HG03342 (cell line): ENCODE measurements around the gene PRKCE.
A peak's percentile ranks its signal among the peaks of the same experiment; 100 is the strongest.
"Not testable (repeated sequence)": the region's sequence is repeated elsewhere in the genome, so short reads cannot be mapped to it uniquely, and the experiment has no call there.

Experiments
- ATAC-seq: cut with Tn5 transposase; IDR thresholded peaks from one replicate; pipeline ENCODE4 v1.9.1; 2021; ENCODE audit warnings: mild to moderate bottlenecking, moderate library complexity; ENCODE audit not compliant: unreplicated experiment

The PRKCE gene

DNA sequence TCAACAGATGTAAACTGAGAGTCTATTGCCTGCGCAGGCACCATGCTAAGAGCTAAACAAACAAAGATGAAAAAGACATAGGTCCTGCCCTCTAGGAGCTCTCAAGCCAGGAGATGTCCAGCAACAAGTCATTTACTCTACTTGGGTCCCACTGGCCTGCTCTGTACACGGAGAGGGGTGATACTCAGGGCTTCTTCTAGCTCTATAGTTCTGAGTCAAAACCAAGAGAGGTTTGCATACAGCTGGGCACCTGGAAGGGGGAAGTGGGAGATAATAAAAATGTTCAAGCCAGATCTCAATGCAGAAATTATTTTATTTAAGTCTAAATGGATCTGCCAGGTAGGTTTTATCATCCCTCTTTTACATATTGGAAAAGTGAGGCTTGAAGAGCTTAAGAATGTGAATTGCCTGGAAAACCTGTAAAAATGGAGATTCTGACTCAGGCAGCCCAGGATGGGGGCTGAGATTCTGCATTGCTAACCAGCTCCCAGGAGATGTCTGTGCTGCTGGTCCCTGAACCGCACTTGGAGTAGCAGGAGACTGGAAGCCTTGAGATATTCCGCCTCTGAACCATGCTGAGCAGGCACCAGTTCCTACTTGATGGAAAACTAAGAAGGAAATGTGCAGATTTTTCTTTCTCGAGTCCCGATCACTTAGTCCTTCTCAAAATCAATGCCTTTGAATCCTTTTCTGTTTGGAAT, 201.1 kb downstream of the PRKCE start:
- ATAC-seq = peak; percentile 83

DNA sequence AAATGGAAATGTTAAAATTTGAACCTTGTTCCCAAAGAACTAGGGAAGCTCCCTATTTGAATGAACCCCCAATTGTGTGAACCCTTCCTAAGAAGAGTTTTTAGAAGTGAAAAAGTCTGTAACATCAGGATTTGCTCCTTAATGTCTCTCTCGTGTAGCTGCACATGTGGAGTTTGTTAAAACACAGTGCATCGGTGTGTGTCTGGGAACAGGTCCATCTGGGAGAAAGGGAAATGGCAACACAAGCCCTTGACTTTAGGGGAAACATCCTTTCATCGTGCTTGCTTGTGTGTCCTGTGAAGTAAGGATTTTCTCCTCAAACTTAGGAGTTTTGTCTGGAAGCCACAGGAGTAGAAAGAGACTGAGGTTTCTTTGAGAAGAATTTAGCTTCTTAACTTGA, 203.9 kb downstream of the PRKCE start:
- ATAC-seq = no peak

DNA sequence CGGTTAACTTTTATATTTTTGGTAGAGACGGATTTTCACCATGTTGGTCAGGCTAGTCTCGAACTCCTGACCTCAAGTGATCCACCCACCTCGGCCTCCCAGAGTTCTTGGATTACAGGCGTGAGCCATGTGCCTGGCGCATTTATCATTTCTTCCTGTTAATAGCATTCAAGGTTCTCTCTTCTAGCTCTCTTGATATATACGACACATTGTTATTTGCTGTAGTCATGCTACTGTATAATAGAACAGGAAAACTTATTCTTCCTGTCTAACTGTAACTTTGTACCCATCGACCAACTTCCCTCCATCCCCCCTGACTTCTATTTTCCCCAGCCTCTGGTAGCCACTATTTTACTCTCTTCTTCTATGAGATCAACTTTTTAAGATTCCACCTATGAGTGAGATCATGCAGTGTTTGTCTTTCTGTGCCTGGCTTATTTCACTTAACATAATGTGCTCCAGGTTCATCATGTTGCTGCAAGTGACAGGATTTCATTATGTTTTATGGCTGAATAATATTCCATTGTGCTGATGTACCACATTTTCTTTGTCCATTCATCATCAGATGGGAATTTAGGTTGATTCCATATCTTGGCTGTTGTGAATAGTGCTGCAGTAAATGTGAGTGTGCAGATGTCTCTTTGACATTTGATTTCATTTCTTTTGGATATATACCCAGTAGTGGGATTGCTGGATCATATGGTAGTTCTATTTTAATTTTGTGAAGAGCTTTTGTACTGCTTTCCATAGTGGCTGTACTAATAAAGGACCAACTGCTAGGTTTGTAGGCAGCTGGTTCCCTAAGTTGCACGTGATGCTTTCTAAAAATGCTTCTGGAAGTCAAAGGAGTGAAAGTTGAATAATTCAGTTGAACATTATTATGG, 205.2 kb downstream of the PRKCE start:
- ATAC-seq = no peak

DNA sequence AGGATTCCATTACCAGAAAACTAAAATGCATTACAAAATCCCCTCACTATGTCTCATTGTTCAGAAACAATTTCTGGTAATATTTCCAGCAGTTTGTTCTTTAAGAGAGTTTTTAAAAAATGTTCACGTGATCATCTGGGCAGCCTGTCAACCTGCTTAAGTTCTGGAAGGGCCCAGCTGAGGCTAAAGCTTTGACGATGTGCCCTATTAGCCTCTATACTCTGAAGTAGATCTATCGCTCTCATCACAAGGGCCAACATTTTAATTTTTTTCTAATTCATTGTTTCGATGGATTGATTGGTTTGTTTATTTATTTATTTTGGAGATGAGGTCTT, 205.8 kb downstream of the PRKCE start:
- ATAC-seq = no peak

DNA sequence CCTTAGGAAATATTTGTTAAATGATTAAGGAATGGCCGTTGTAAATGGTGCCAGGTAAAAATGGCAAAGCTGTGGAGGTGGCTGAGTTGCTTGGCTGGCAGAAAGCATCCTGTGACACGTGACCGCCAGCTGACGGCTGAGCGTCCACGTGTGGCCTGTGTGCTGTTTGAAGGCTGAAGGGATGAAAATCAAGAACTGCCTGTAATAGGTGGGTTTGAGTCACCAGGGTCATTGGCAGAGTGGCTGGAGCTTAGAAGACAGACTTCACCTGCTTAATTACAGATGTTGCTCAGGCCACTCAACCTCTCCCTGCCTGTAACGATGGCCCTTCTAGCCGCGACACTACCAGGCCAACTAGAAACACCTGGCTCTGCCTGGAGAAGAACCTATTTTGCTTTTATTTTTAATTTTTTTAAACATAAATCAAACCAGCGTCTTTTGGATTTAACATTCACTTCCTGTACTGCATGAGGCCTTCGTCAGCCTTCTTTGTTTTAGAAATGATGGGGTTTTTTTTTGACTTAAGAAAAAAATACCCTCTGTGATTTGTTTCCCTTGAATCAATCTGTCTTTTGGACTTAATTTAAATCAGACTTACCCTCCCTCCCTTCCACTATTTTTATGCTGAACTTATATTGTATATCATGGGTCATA, 206.5 kb downstream of the PRKCE start:
- ATAC-seq = no peak

DNA sequence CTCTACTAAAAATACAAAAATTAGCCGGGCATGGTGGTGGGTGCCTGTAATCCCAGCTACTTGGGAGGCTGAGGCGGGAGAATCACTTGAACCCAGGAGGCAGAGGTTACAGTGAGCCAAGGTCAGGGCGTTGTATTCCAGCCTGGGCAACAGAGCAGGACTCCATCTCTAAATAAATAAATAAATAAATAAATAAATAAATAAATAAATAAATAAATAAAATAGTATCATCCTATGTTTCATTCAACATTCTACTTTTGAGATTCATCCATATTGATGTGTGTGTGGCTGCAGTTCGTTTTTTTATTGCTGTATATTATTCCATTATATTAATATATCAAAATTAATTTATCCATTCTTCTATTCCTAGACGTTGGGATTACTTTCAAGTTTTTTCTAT, 207.4 kb downstream of the PRKCE start:
- ATAC-seq = not testable (repeated sequence)

DNA sequence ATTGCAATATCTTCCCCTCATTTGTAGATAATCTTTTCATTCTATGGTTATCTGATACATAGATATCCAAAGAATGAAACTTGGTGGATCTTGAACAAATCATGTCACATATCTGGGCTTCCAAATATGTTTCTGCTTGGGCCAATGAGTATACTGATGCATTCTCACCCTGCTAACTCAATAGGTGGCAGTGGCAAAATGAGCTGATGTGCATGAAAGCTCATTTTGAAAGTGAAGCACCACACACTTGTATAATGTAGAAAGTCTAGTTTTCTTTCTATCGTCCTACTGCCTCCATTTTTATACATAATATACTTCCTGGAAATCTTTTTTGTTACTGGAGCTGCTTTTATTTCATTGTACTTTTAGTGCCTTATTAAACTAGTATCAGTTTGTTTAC, 208.2 kb downstream of the PRKCE start:
- ATAC-seq = no peak

DNA sequence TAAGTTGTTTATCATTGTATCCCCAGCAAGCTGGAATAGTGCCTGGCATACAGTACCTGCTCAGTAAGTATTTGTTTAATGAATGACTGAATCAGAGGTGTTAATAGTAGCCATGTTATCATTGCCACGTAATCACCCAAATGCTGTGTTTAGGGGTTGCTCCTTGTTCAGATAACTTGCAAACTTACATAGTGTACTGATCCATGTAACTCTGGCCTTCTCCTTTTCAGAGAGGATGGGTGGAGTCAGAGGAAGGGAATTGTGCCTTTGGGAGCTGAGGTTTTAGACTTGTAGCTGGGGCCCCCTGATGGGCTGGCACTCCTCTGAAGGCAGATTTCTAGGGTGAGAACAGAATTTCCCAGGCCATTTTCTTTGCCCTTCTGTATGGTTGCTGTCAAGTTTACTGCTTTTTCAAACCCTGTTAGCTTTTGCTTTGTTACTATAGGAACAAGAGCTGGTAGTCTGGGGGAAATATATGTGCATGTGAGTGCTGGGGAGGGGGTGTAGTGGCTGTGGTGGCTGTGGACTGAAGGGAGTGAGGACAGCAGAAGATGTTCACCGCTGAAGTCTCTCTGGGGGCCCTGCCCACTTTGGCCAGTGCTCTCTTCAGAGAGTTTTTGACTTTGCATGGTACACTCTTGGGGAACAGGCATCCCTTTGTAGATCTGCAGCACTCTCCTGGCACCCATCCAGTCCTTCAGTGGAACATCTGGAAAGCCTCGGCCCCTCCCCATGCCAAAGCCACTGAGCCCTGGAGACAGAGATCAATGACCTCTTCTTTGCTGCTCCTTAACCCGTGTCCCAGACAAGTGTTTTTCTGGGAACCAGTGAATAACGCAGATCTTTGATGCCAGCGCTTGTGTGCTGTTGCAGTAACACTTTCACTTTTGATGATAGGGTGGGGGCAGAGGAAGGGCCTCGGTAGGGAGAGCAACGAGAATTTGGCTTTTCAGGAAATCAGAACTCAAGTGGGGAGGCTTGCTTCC, 209.0 kb downstream of the PRKCE start:
- ATAC-seq = peak; percentile 69

DNA sequence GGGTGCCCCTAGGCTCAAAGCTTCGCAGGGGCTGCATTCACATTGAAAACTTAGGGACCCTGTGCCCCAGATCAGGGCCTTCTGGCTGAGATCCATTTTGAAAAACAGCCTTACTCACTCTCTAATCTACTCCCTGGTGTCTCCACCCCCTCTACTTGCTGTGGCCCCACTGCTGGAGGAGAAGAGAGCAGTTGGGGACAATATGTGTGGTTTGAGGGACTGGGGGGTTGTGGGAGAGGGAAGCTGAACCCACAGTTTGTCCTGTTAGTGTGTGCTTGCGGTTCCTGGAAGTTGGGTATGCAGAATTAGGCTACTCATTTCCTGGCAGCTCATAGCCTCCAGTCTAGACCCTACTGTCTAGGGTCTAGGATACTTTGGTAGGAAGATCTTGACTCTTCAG, 211.4 kb downstream of the PRKCE start:
- no peak for ATAC-seq

DNA sequence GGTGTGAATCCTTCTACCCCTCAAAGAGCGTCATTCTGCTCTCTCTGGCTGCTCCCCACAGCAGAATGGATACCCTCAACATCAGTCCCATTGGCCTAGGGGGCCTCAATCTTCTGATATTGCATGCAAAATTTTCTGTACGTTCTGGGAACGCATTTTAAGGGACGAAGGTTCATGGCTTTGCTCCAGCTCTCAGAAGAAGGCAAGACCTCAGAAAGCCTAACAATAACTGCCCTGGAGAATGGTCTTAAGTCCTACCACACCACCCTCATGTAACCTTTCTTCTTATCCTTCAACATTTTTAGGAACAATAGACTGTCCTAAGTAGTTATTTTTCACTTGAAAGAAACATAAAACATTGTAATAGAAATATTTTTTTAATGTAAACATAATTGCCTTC, 212.6 kb downstream of the PRKCE start:
- ATAC-seq = no peak

DNA sequence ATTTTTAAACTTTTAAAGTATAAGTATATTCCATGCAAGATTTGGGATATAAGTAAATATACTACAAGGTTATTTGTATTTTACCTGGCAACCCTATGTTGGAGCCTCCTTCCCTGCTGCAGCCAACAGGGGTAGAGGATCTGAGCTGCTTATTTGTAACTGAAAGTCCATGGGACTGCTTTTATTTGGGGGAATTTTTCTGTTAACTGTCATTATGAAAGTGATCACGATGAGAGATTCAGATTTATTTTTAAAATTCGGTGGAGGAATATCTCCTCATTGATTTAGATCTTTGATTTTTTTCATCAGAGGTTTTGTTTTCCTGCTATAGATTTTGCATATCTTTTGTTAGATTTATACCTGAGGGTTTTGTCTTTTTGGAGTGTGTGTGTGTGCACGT, 215.9 kb downstream of the PRKCE start:
- ATAC-seq = no peak

DNA sequence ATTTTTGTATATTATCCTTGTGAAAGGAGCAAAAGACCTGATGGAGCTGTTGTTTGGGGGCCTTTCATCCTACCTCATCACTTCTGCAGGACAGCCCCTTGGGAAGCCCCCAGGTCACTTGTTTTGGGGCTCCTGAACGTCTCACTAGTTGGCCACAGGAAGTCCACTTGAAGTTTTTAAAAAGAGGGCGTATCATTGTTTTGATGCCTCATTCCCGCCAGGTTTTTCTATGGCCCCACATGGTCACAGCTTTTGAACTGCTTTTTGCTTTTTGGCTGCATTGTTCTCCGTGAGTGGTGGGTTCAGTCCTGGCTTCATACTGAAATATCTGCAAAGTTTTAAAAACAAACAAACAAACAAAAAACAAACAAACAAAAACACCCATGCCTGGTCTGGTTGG, 216.3 kb downstream of the PRKCE start:
- ATAC-seq = no peak

DNA sequence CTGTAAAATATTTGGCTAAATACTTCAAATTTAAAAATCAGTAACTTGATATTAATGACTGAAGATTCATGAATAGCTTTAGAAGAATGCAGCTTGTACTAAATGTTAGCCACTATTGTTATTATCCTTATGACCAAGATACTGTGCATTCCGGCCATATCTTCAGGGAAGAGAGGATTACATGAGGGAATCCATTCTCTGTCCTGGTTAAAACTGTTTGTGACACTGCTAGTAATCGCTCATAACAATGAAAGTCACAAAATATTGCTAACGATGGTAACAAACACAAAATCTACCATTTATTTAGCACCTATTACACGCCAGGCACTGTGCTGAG, 217.7 kb downstream of the PRKCE start:
- ATAC-seq = no peak

DNA sequence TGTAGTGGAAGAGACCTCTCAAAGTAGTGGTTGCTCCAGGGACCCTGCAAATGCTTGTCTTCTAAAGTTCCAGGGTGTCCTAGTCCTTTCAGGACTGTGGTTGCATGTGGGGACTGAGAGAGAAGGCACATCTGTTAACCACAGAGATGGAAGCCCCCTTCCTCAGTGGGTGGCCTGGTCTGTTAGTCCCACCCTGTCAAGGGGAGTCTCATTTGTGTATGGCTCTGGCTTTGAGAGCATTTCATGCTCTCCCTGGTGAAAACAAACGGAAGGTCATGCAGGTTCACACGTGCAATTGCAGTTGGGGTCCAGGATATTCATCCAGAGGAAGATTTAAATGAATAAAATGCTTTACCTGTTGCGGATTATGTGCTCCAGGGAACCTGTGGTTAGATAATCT, 219.6 kb downstream of the PRKCE start:
- ATAC-seq = no peak

DNA sequence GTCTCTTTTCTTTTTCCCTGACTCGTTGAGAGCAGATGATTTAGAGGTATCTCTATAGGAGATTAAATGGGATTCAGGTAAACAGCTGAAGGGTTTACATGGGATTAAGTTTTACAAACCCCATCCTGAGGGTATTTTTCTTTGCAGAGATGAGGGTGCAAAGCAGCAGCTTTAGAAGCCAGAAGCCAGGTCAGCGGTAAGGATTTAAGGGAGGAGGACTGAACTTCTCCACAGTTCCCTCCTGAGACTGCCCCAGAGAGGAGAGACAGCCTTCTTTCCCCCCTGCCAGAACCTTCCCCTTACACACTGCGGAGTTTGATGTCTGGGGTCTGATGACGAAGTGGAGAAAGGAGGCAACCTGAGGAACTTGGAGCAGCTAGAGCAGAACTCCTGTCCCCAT, 220.1 kb downstream of the PRKCE start:
- no peak for ATAC-seq

DNA sequence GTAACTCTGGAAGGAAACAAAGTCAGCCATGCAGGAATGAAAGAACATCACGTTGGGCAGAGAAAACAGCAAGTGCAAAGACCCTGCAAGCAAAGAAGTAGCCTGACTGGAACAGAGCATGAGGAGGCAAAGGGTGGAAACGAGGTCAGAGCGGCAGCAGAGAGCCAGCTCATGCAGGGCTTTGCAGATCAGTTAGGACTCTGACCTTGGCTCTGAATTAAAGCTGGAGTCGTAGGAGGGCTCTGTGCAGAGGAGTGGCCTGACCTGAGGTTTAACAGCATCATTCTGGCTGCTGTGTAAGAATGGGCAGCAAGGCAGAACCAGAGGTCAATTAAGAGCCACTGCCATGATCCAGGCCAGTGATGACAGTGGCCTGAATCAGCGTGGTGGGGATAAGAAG, 220.7 kb downstream of the PRKCE start:
- no peak for ATAC-seq

DNA sequence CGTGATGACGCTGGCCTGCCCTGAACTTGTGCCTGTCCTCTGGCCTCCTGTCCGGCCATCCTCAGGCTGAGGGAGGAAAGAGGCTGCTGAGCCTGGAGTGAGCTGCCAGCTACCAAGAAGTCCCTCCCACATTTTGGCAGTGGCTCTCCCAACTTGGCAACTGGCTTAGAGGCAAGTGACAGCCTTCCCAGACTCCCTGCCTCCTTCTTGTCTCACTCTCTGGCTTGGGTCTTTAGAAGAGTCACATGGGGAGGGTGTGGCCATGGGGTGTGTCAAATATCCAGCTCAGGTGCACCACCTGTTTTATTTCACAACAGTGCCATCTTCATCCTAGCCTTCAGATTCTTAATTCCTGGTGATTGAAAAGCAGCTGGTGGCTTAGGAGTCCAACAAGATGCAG, 222.9 kb downstream of the PRKCE start:
- no peak for ATAC-seq

DNA sequence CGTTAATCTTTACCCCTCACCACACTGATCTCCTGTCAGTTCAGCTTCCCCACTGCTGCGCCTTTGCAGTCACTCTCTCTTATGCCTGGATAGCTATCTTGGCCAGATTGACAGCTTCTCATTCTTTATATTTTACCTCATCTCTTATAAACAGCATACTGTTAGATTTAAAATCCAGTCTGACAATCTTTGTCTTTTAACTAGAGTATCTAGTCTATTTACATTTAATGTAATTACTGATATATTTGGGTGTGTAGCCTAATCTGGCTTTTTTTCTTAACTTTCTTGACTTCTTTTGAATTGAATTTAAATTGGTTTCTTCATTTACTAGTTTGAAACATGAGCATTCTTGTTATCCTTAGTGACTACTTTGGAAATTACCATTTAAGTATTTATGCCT, 225.1 kb downstream of the PRKCE start:
- no peak for ATAC-seq

DNA sequence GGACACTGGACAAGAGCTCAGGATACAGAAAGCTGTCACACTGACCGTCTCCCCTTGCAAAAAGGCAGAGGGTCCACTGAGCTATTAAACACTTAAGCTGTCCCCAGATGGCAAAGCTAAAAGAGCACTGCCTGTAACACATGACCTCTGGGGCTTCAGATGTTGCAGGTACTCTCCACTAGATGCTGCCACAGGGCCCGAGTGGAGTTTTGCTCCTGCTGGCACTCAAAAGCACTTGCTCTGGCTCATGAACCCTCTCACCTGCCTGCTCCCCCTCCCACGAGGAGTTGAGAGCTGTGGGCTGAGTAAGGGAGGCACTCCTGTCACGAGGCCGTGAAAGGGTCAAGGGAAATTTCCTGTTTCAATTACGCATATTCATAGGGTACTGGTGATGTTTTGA, 227.9 kb downstream of the PRKCE start:
- ATAC-seq = no peak

DNA sequence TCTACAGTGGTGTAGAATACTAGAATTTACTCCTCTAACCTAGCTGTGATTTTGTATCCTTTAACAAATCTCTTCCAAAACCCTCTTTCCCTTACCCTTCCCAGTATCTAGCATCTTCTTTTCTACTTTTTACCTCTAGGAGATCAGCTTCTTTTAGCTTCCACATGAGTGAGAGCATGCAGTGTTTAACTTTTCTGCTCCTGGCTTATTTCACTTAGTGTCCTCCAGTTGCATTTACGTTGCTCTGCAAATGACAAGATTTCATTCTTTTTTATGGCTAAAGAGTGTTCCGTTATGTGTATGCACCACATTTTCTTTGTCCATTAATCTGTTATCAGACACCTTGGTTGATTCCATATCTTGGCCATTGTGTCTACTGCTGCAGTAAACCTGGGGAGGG, 228.5 kb downstream of the PRKCE start:
- ATAC-seq = no peak

DNA sequence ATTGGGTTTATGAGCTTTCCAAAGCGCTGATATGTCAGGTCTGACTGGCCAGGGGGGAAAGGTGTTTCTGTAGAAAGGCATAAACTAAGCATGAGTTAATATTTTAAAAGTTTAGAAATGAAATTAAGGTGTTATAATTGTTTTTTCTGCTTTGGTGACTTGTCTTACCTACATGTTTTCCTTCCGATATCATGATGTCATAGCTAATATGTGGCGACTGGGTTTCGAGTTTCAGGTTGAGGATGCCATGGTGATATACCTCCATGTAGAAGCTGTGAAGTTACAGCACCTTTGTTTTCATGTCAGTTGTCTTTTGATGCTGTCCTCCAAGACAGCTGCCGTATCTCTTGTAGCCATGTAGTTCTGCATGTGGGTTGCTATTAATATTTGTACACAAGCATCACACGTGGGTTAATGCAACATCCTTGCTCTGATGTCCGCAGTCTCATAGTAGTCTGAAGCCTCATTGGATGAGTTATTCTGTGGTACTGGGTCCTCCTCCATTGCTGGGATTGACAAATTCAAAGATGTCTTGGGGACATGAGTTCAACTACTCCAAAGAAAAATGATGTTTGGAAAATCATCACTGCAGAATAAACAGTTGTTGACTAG, 230.6 kb downstream of the PRKCE start:
- ATAC-seq = no peak
